ENCODE measurements around the gene GALNT17.

- no peak for TF ChIP-seq PBX3 (IDR thresholded peaks at IDR 0.05)
- no peak for TF ChIP-seq CTCF (IDR thresholded peaks at IDR 0.05)
- no peak for TF ChIP-seq HDAC2 (IDR thresholded peaks at IDR 0.05)
- no peak for TF ChIP-seq JUN (IDR thresholded peaks at IDR 0.05)
- no peak for TF ChIP-seq POLR2A (IDR thresholded peaks at IDR 0.05; ENCODE audit: low read length)
- TF ChIP-seq KDM1A (IDR thresholded peaks at IDR 0.05; ENCODE audit: low read depth), result no peak
- TF ChIP-seq REST (IDR thresholded peaks at IDR 0.05), result no peak
- TF ChIP-seq NFE2L2 (conservative IDR thresholded peaks at IDR 0.05; ENCODE audit: low read length), result no peak
- TF ChIP-seq FOXS1 (CRISPR knock-in tag; IDR thresholded peaks at IDR 0.05), result no peak
- TF ChIP-seq RNF2 (IDR thresholded peaks at IDR 0.05; ENCODE audit: borderline replicate concordance, low read depth), result no peak
- no peak for TF ChIP-seq MAZ (IDR thresholded peaks at IDR 0.05; ENCODE audit: borderline replicate concordance, low read depth, low read length)
- TF ChIP-seq CBX2 (IDR thresholded peaks at IDR 0.05; ENCODE audit: borderline replicate concordance, low read depth), result no peak
- TF ChIP-seq RAD21 (conservative IDR thresholded peaks at IDR 0.05 in 1 of 2, IDR thresholded peaks at IDR 0.05 in 1 of 2), result no peak
These were observed 270.7 kb downstream of the GALNT17 start for GRCh38 chr7:71402684-71403083.
